Mammary epithelial cell (primary cell): Measurements from ENCODE around the gene KCNG4.

Source experiments
- CTCF ChIP-seq, 2 donors: IDR thresholded peaks in 1 of 2; conservative IDR thresholded peaks in 1 of 2; 2 replicates each; pipeline ENCODE4 v1.5.1; 2011 to 2012; ENCODE audit warnings: inconsistent platforms in 2 of 2, low read length in 2 of 2, mild to moderate bottlenecking in 2 of 2, control low read depth in 1 of 2, low read depth in 1 of 2; ENCODE audit not compliant: insufficient read depth in 1 of 2; ENCODE audit errors: extremely low read depth in 1 of 2
- EZH2 ChIP-seq: IDR thresholded peaks from 2 replicates; pipeline ENCODE4 v1.6.1; 2012; ENCODE audit warnings: low read length, inconsistent platforms, borderline replicate concordance

- no peak for TF ChIP-seq CTCF (conservative IDR thresholded peaks at IDR 0.05 in 1 of 2, IDR thresholded peaks at IDR 0.05 in 1 of 2; ENCODE audit: extremely low read depth in 1 of 2, insufficient read depth in 1 of 2, low read depth in 1 of 2, low read length in 2 of 2)
- no peak for TF ChIP-seq EZH2
Observed at GRCh38 chr16:84288902-84289301, 49.1 kb upstream of the KCNG4 start.
